HEK293 (cell line): ENCODE results near the gene STRA8.

ENCODE experiments used
- CTCF ChIA-PET: fragments of 350-600 bp; formaldehyde crosslinking; extraction: SDS; loops from one replicate; lab custom pipeline; 2021; ENCODE audit warnings: antibody characterized with exemption; lab: Yijun Ruan, JAX
- POLR2A ChIA-PET: fragments of 300-600 bp; formaldehyde crosslinking; extraction: SDS; loops from one replicate; lab custom pipeline; 2020; ENCODE audit warnings: antibody characterized with exemption, inconsistent platforms; lab: Yijun Ruan, JAX
- H3K27ac ChIP-seq: fragments of 200-500 bp; sonication (Bioruptor generic); 2 replicates; pipeline ENCODE4 v1.5.1; 2014; ENCODE audit warnings: low read depth, low read length, control low read depth, inconsistent platforms; ENCODE audit errors: extremely low read depth
- H3K36me3 ChIP-seq, 2 experiments: fragments of 200-500 bp in 1 of 2; sonication (Bioruptor generic) in 1 of 2; 1 replicate in 1 of 2; 2 replicates in 1 of 2; pipeline ENCODE4 v1.5.1; 2014 to 2017; ENCODE audit warnings: inconsistent platforms in 2 of 2, low read length in 2 of 2; ENCODE audit not compliant: control insufficient read depth in 2 of 2, insufficient read depth in 1 of 2
- H3K4me1 ChIP-seq: fragments of 200-500 bp; sonication (Bioruptor generic); 2 replicates; pipeline ENCODE4 v1.5.1; 2014; ENCODE audit warnings: mild to moderate bottlenecking, low read length, inconsistent platforms; ENCODE audit not compliant: control insufficient read depth, insufficient read depth
- H3K4me3 ChIP-seq: 2 replicates; pipeline ENCODE4 v1.5.1; 2011; ENCODE audit warnings: low read depth, mild to moderate bottlenecking, control low read depth, low read length, moderate library complexity
- H3K9me3 ChIP-seq: fragments of 200-500 bp; sonication (Bioruptor generic); 2 replicates; pipeline ENCODE4 v1.5.1; 2014; ENCODE audit warnings: low read depth, low read length, inconsistent platforms; ENCODE audit not compliant: control insufficient read depth, insufficient read depth
- EGR2 ChIP-seq: fragments of 450-650 bp; formaldehyde crosslinking; IDR thresholded peaks from 2 replicates; pipeline ENCODE4 v1.5.1; 2016; ENCODE audit warnings: low read depth, missing biosample characterization, missing genetic modification characterization
- FEZF1 ChIP-seq: fragments of 450-650 bp; formaldehyde crosslinking; IDR thresholded peaks from 2 replicates; pipeline ENCODE4 v1.5.1; 2016; ENCODE audit warnings: missing biosample characterization, missing genetic modification characterization
- HOXA7 ChIP-seq: sonication (generic); formaldehyde crosslinking; IDR thresholded peaks from 2 replicates; pipeline ENCODE4 v1.8.1; 2022; ENCODE audit warnings: missing genetic modification reagents, borderline replicate concordance
- IKZF3 ChIP-seq: fragments of 450-650 bp; IDR thresholded peaks from 2 replicates; pipeline ENCODE4 v1.5.0; 2018; ENCODE audit warnings: missing biosample characterization, mild to moderate bottlenecking, missing genetic modification characterization, moderate library complexity
- MYNN ChIP-seq: fragments of 450-650 bp; formaldehyde crosslinking; IDR thresholded peaks from 2 replicates; pipeline ENCODE4 v1.5.1; 2016; ENCODE audit warnings: missing biosample characterization, missing genetic modification characterization, borderline replicate concordance
- OSR2 ChIP-seq: fragments of 450-650 bp; formaldehyde crosslinking; IDR thresholded peaks from 2 replicates; pipeline ENCODE4 v1.5.1; 2016; ENCODE audit warnings: missing biosample characterization, missing genetic modification characterization
- SCRT2 ChIP-seq: fragments of 450-650 bp; formaldehyde crosslinking; IDR thresholded peaks from 2 replicates; pipeline ENCODE4 v1.5.1; 2016; ENCODE audit warnings: missing biosample characterization, missing genetic modification characterization
- SP2 ChIP-seq: fragments of 450-650 bp; formaldehyde crosslinking; IDR thresholded peaks from 2 replicates; pipeline ENCODE4 v1.5.1; 2016; ENCODE audit warnings: missing biosample characterization, missing genetic modification characterization
- ZBTB17 ChIP-seq: fragments of 450-650 bp; formaldehyde crosslinking; IDR thresholded peaks from 2 replicates; pipeline ENCODE4 v1.5.1; 2016; ENCODE audit warnings: missing biosample characterization, missing genetic modification characterization
- ZBTB48 ChIP-seq: fragments of 450-650 bp; formaldehyde crosslinking; IDR thresholded peaks from 2 replicates; pipeline ENCODE4 v1.5.1; 2016; ENCODE audit warnings: missing biosample characterization, missing genetic modification characterization
- ZBTB8A ChIP-seq: fragments of 450-650 bp; formaldehyde crosslinking; IDR thresholded peaks from 2 replicates; pipeline ENCODE4 v1.5.1; 2016; ENCODE audit warnings: missing biosample characterization, missing genetic modification characterization
- ZEB2 ChIP-seq: fragments of 450-650 bp; formaldehyde crosslinking; IDR thresholded peaks from 2 replicates; pipeline ENCODE4 v1.5.1; 2016; ENCODE audit warnings: missing biosample characterization, missing genetic modification characterization
- ZNF2 ChIP-seq: fragments of 450-650 bp; formaldehyde crosslinking; IDR thresholded peaks from 2 replicates; pipeline ENCODE4 v1.5.1; 2016; ENCODE audit warnings: missing biosample characterization, missing genetic modification characterization
- ZNF24 ChIP-seq: fragments of 450-650 bp; formaldehyde crosslinking; IDR thresholded peaks from 2 replicates; pipeline ENCODE4 v1.5.1; 2016; ENCODE audit warnings: missing biosample characterization, missing genetic modification characterization
- ZNF311 ChIP-seq: fragments of 450-650 bp; formaldehyde crosslinking; IDR thresholded peaks from 2 replicates; pipeline ENCODE4 v1.5.1; 2017; ENCODE audit warnings: missing biosample characterization, missing genetic modification characterization, borderline replicate concordance
- ZNF324 ChIP-seq: fragments of 450-650 bp; formaldehyde crosslinking; IDR thresholded peaks from 2 replicates; pipeline ENCODE4 v1.5.1; 2016; ENCODE audit warnings: missing biosample characterization, missing genetic modification characterization
- ZNF335 ChIP-seq: fragments of 450-650 bp; formaldehyde crosslinking; conservative IDR thresholded peaks from 2 replicates; pipeline ENCODE4 v1.5.1; 2016; ENCODE audit warnings: missing biosample characterization, missing genetic modification characterization
- ZNF341 ChIP-seq: fragments of 450-650 bp; formaldehyde crosslinking; IDR thresholded peaks from 2 replicates; pipeline ENCODE4; 2016; ENCODE audit warnings: low read depth, missing biosample characterization, missing genetic modification characterization
- ZNF37A ChIP-seq: fragments of 450-650 bp; IDR thresholded peaks from 2 replicates; pipeline ENCODE4 v1.5.1; 2018; ENCODE audit warnings: missing biosample characterization, missing genetic modification characterization
- ZNF561 ChIP-seq: fragments of 450-650 bp; IDR thresholded peaks from 2 replicates; pipeline ENCODE4 v1.5.1; 2018; ENCODE audit warnings: missing biosample characterization, missing genetic modification characterization, borderline replicate concordance
- ZNF600 ChIP-seq: fragments of 450-650 bp; formaldehyde crosslinking; IDR thresholded peaks from 2 replicates; pipeline ENCODE4 v1.5.1; 2016; ENCODE audit warnings: missing biosample characterization, missing genetic modification characterization
- ZNF629 ChIP-seq: fragments of 450-650 bp; formaldehyde crosslinking; IDR thresholded peaks from 2 replicates; pipeline ENCODE4 v1.5.1; 2017; ENCODE audit warnings: missing biosample characterization, missing genetic modification characterization
- ZNF660 ChIP-seq: fragments of 450-650 bp; IDR thresholded peaks from 2 replicates; pipeline ENCODE4 v1.5.1; 2018; ENCODE audit warnings: missing biosample characterization, mild to moderate bottlenecking, missing genetic modification characterization
- ZNF843 ChIP-seq: fragments of 450-650 bp; formaldehyde crosslinking; IDR thresholded peaks from 2 replicates; pipeline ENCODE4 v1.5.1; 2016; ENCODE audit warnings: missing biosample characterization, missing genetic modification characterization
- ZSCAN30 ChIP-seq: fragments of 450-650 bp; IDR thresholded peaks from 2 replicates; pipeline ENCODE4 v1.5.1; 2018; ENCODE audit warnings: missing biosample characterization, mild to moderate bottlenecking, missing genetic modification characterization, moderate library complexity
- TF ChIP-seq, protein P1 (sequence below): fragments of 450-650 bp; formaldehyde crosslinking; IDR thresholded peaks from 2 replicates; pipeline ENCODE4 v1.5.1; 2016; ENCODE audit warnings: missing biosample characterization, missing genetic modification characterization, borderline replicate concordance
- TF ChIP-seq, protein P2 (sequence below): fragments of 450-650 bp; formaldehyde crosslinking; IDR thresholded peaks from 2 replicates; pipeline ENCODE4 v1.5.1; 2016; ENCODE audit warnings: missing biosample characterization, missing genetic modification characterization
- TF ChIP-seq, protein P3 (sequence below): fragments of 450-650 bp; formaldehyde crosslinking; IDR thresholded peaks from 2 replicates; pipeline ENCODE4 v1.5.1; 2016; ENCODE audit warnings: missing biosample characterization, missing genetic modification characterization
- TF ChIP-seq, protein P4 (sequence below): fragments of 450-650 bp; IDR thresholded peaks from 2 replicates; pipeline ENCODE4 v1.5.1; 2018; ENCODE audit warnings: missing biosample characterization, mild to moderate bottlenecking, missing genetic modification characterization

STRA8 gene

DNA sequence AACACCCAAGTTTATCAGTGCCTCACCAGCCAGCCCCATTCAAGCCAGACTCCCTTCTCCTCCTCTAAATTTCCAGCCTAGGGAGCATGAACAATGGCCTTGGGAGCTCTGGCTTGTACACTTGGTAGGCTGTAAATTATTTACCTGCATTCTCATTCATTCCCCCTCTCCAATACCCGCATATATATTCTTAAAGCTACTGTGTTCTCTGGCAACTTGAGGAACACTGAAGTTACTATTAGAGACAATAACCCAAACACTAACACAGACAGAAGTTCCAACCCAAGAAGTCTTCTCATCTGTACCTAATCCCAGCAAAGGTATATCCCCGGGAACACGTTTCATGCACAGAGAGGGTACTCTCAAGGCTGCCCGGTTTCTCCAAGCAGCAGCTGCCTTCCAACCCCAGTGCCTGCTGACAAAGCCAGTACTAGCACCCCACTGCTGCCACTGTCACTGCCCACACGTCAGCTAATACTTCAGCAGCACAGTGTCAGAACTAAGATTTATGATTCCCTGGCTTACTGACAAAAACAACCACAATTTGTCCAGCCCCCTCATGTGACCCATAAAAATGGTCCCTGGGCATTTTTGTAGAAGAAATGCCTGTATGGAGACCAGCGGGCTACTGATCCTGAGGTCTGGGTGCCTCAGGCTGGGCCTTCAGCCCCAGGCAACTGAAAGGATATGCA lies 25.4 kb upstream of the STRA8 start:
- POLR2A ChIA-PET: interaction anchor here (0.6 kb wide), 1 partner anchor 612 kb away, joined by 5 read pairs; no protein-coding TSS in a partner anchor
- TF ChIP-seq EGR2 (tag by site-specific recombination): 0 out of 2 replicates have a peak, but pooled peaks have one; percentile 39
- peak; percentile 32; the same call in 1 of the 2 replicates for TF ChIP-seq ZBTB17 (tag by site-specific recombination)
- TF ChIP-seq ZNF324: no peak
- TF ChIP-seq, protein P1, sequence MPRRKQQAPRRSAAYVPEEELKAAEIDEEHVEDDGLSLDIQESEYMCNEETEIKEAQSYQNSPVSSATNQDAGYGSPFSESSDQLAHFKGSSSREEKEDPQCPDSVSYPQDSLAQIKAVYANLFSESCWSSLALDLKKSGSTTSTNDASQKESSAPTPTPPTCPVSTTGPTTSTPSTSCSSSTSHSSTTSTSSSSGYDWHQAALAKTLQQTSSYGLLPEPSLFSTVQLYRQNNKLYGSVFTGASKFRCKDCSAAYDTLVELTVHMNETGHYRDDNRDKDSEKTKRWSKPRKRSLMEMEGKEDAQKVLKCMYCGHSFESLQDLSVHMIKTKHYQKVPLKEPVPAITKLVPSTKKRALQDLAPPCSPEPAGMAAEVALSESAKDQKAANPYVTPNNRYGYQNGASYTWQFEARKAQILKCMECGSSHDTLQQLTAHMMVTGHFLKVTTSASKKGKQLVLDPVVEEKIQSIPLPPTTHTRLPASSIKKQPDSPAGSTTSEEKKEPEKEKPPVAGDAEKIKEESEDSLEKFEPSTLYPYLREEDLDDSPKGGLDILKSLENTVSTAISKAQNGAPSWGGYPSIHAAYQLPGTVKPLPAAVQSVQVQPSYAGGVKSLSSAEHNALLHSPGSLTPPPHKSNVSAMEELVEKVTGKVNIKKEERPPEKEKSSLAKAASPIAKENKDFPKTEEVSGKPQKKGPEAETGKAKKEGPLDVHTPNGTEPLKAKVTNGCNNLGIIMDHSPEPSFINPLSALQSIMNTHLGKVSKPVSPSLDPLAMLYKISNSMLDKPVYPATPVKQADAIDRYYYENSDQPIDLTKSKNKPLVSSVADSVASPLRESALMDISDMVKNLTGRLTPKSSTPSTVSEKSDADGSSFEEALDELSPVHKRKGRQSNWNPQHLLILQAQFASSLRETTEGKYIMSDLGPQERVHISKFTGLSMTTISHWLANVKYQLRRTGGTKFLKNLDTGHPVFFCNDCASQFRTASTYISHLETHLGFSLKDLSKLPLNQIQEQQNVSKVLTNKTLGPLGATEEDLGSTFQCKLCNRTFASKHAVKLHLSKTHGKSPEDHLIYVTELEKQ: peak; percentile 53; the same call in 1 of the 2 replicates
- 0 out of 2 replicates have a peak, but pooled peaks have one; percentile 44 for TF ChIP-seq ZNF843
- peak; percentile 71 for TF ChIP-seq ZNF335
- TF ChIP-seq, protein P2, sequence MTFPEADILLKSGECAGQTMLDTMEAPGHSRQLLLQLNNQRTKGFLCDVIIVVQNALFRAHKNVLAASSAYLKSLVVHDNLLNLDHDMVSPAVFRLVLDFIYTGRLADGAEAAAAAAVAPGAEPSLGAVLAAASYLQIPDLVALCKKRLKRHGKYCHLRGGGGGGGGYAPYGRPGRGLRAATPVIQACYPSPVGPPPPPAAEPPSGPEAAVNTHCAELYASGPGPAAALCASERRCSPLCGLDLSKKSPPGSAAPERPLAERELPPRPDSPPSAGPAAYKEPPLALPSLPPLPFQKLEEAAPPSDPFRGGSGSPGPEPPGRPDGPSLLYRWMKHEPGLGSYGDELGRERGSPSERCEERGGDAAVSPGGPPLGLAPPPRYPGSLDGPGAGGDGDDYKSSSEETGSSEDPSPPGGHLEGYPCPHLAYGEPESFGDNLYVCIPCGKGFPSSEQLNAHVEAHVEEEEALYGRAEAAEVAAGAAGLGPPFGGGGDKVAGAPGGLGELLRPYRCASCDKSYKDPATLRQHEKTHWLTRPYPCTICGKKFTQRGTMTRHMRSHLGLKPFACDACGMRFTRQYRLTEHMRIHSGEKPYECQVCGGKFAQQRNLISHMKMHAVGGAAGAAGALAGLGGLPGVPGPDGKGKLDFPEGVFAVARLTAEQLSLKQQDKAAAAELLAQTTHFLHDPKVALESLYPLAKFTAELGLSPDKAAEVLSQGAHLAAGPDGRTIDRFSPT (tag by site-specific recombination): no peak
- TF ChIP-seq, protein P3, sequence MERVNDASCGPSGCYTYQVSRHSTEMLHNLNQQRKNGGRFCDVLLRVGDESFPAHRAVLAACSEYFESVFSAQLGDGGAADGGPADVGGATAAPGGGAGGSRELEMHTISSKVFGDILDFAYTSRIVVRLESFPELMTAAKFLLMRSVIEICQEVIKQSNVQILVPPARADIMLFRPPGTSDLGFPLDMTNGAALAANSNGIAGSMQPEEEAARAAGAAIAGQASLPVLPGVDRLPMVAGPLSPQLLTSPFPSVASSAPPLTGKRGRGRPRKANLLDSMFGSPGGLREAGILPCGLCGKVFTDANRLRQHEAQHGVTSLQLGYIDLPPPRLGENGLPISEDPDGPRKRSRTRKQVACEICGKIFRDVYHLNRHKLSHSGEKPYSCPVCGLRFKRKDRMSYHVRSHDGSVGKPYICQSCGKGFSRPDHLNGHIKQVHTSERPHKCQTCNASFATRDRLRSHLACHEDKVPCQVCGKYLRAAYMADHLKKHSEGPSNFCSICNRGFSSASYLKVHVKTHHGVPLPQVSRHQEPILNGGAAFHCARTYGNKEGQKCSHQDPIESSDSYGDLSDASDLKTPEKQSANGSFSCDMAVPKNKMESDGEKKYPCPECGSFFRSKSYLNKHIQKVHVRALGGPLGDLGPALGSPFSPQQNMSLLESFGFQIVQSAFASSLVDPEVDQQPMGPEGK: 0 out of 2 replicates have a peak, but pooled peaks have one; percentile 39
- TF ChIP-seq ZNF311 (tag by site-specific recombination): no peak
- peak; percentile 35; the same call in 1 of the 2 replicates for TF ChIP-seq ZNF561
- TF ChIP-seq ZSCAN30 (tag by site-specific recombination): peak; percentile 67; the same call in 1 of the 2 replicates
- no peak for TF ChIP-seq HOXA7 (CRISPR knock-in tag)
- peak; percentile 43; the same call in 1 of the 2 replicates for TF ChIP-seq ZBTB8A (tag by site-specific recombination)
- TF ChIP-seq SP2: peak; percentile 12; the same call in 1 of the 2 replicates
- TF ChIP-seq ZBTB48: peak; percentile 44; the same call in 1 of the 2 replicates
- peak; percentile 54; the same call in 1 of the 2 replicates for TF ChIP-seq IKZF3
- no peak for TF ChIP-seq MYNN (tag by site-specific recombination)
- peak; percentile 46; the same call in 1 of the 2 replicates for TF ChIP-seq ZNF2 (tag by site-specific recombination)
- TF ChIP-seq ZNF341 (tag by site-specific recombination): no peak
- peak; percentile 45 for TF ChIP-seq FEZF1 (tag by site-specific recombination)
- peak; percentile 41; the same call in 1 of the 2 replicates for TF ChIP-seq ZNF600 (tag by site-specific recombination)
- TF ChIP-seq ZNF629 (tag by site-specific recombination): peak; percentile 47; the same call in 1 of the 2 replicates
- TF ChIP-seq ZNF24 (tag by site-specific recombination): 0 out of 2 replicates have a peak, but pooled peaks have one; percentile 41
- no peak for TF ChIP-seq ZNF37A
- TF ChIP-seq SCRT2 (tag by site-specific recombination): no peak
- peak; percentile 67; the same call in 1 of the 2 replicates for TF ChIP-seq ZEB2 (tag by site-specific recombination)
- TF ChIP-seq OSR2 (tag by site-specific recombination): peak; percentile 91
- TF ChIP-seq, protein P4, sequence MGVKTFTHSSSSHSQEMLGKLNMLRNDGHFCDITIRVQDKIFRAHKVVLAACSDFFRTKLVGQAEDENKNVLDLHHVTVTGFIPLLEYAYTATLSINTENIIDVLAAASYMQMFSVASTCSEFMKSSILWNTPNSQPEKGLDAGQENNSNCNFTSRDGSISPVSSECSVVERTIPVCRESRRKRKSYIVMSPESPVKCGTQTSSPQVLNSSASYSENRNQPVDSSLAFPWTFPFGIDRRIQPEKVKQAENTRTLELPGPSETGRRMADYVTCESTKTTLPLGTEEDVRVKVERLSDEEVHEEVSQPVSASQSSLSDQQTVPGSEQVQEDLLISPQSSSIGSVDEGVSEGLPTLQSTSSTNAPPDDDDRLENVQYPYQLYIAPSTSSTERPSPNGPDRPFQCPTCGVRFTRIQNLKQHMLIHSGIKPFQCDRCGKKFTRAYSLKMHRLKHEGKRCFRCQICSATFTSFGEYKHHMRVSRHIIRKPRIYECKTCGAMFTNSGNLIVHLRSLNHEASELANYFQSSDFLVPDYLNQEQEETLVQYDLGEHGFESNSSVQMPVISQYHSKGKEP (tag by site-specific recombination): peak; percentile 13; the same call in 1 of the 2 replicates
- 0 out of 2 replicates have a peak, but pooled peaks have one; percentile 40 for TF ChIP-seq ZNF660 (tag by site-specific recombination)

More for the DNA sequence above, 25.4 kb upstream of the STRA8 start:
- Histone ChIP-seq H3K4me3 (no peak overlapping the region), H3K36me3 (peaks cover 0 to 36% of the 10 kb centered on the region in 2 experiments; a peak in 2 of 3 replicates), H3K9me3 (no peaks in the 10 kb centered on the region), H3K27ac (no peak overlapping the region), H3K4me1 (peaks cover 7% of the 10 kb centered on the region)
- CTCF ChIA-PET: interaction anchor here (0.6 to 1.0 kb wide), 2 partner anchors 38 to 484 kb away, joined by 3 to 4 read pairs; partner anchors contain the start of gene CYREN
